Left lung (tissue), 10 donors: ENCODE results near the gene SH3PXD2A. TPM values are rescaled to one million over a fixed set of nuclear protein-coding genes. Genes with fewer than 3 reads are reported as not detected.

ENCODE experiments used
- ATAC-seq: fragments of 200-7000 bp; cut with Tn5 transposase; one replicate; pipeline ENCODE4 v1.9.1; 2020; ENCODE audit warnings: moderate library complexity
- DNase-seq, 4 donors: peaks; one replicate each; pipeline ENCODE4 v3.0.0-alpha.2; 2013 to 2020
- H3K27ac ChIP-seq, 2 donors: fragments of 200-600 bp; sonication (generic) in 1 of 2; one replicate each; pipeline versions ENCODE4 v1.5.0 to v1.8.0; 2020 to 2021
- H3K27me3 ChIP-seq, 2 donors: fragments of 200-600 bp; sonication (generic) in 1 of 2; one replicate each; pipeline versions ENCODE4 v1.5.0 to v1.8.0; 2020 to 2021
- H3K36me3 ChIP-seq, 2 donors: fragments of 200-600 bp; sonication (generic) in 1 of 2; one replicate each; pipeline versions ENCODE4 v1.5.0 to v1.8.0; 2020 to 2021
- H3K4me1 ChIP-seq, 2 donors: fragments of 200-600 bp; one replicate each; pipeline ENCODE4 v1.8.0; 2021
- H3K4me3 ChIP-seq, 2 donors: fragments of 200-600 bp; sonication (generic) in 1 of 2; one replicate each; pipeline versions ENCODE4 v1.5.0 to v1.8.0; 2020 to 2021; ENCODE audit warnings: mild to moderate bottlenecking in 1 of 2
- H3K9me3 ChIP-seq, 2 donors: fragments of 200-600 bp; sonication (generic) in 1 of 2; one replicate each; pipeline versions ENCODE4 v1.5.0 to v1.8.0; 2020 to 2021
- intact Hi-C, 2 donors: fragments of 100-400 bp; cut with DNase I; formaldehyde crosslinking; loops; one replicate each; pipeline versions ENCODE4 v1.11.2 to v1.14.2; 2022
- polyA plus RNA-seq, 6 donors: library from polyadenylated mRNA; unstranded; fragments of 120-200 nt; gene quantifications; one replicate each; pipeline ENCODE4 v1.2.1, GENCODE V29; 2013; ENCODE audit not compliant: insufficient read length in 6 of 6
- total RNA-seq, 2 donors: library from RNA; stranded (reverse); fragmentation: NEBNext Ultra II Directional; extraction: Animal tissue kit (Norgen Biotek cat#: 25700); gene quantifications; one replicate each; pipeline ENCODE4 v1.2.1, GENCODE V29; 2021
- TF ChIP-seq, protein P1 (sequence below), 2 donors: fragments of 200-600 bp; sonication (generic) in 1 of 2; IDR thresholded peaks; one replicate each; pipeline versions ENCODE4 v1.5.0 to v1.8.0; 2021; ENCODE audit warnings: antibody characterized with exemption in 2 of 2
- donor health status: DM: no; HTN: yes; CAD: no.
- donor health status: DM: no; HTN: no; CAD: no.

SH3PXD2A gene
- total and polyA plus RNA-seq, 8 donors, result 44.8 to 117 (median 91.7) TPM

GRCh38 chr10:103574097-103575061 lies 281.0 kb downstream of the SH3PXD2A start:
- Histone ChIP-seq H3K36me3 (no peaks in the 10 kb centered on the region), H3K4me1 (no peaks in the 10 kb centered on the region), H3K27ac (no peak overlapping the region), H3K9me3 (no peaks in the 10 kb centered on the region), H3K4me3 (no peak overlapping the region), H3K27me3 (no peaks in the 10 kb centered on the region)
- TF ChIP-seq, protein P1, sequence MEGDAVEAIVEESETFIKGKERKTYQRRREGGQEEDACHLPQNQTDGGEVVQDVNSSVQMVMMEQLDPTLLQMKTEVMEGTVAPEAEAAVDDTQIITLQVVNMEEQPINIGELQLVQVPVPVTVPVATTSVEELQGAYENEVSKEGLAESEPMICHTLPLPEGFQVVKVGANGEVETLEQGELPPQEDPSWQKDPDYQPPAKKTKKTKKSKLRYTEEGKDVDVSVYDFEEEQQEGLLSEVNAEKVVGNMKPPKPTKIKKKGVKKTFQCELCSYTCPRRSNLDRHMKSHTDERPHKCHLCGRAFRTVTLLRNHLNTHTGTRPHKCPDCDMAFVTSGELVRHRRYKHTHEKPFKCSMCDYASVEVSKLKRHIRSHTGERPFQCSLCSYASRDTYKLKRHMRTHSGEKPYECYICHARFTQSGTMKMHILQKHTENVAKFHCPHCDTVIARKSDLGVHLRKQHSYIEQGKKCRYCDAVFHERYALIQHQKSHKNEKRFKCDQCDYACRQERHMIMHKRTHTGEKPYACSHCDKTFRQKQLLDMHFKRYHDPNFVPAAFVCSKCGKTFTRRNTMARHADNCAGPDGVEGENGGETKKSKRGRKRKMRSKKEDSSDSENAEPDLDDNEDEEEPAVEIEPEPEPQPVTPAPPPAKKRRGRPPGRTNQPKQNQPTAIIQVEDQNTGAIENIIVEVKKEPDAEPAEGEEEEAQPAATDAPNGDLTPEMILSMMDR (IDR thresholded peaks at IDR 0.05), result no peak
- no peak for DNase-seq
- intact Hi-C loops, result no loop called here
- ATAC-seq, result no peak

DNA sequence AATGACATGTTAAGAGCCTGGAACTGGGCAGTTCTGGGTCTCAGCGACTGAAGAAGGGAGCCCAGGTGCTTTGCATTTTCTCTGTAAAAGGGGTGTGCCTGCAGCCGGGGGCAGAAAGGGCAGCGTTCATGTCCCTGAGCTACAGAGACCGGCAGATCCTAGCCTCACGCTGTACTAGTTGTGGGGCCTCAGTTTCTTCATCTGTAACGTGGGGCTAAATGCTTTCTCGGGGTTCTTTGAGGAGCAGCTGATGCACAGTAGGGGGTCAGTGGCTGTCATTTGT lies 282.2 kb downstream of the SH3PXD2A start:
- H3K36me3 ChIP-seq, result no peaks in the 10 kb centered on the region
- intact Hi-C loops, result no loop called here
- TF ChIP-seq, protein P1 (IDR thresholded peaks at IDR 0.05), result no peak
- no peaks in the 10 kb centered on the region for H3K4me1 ChIP-seq
- H3K27me3 ChIP-seq, result no peaks in the 10 kb centered on the region
- H3K4me3 ChIP-seq, result no peak overlapping the region
- no peak for DNase-seq
- no peak overlapping the region for H3K27ac ChIP-seq
- no peaks in the 10 kb centered on the region for H3K9me3 ChIP-seq
- no peak for ATAC-seq

DNA sequence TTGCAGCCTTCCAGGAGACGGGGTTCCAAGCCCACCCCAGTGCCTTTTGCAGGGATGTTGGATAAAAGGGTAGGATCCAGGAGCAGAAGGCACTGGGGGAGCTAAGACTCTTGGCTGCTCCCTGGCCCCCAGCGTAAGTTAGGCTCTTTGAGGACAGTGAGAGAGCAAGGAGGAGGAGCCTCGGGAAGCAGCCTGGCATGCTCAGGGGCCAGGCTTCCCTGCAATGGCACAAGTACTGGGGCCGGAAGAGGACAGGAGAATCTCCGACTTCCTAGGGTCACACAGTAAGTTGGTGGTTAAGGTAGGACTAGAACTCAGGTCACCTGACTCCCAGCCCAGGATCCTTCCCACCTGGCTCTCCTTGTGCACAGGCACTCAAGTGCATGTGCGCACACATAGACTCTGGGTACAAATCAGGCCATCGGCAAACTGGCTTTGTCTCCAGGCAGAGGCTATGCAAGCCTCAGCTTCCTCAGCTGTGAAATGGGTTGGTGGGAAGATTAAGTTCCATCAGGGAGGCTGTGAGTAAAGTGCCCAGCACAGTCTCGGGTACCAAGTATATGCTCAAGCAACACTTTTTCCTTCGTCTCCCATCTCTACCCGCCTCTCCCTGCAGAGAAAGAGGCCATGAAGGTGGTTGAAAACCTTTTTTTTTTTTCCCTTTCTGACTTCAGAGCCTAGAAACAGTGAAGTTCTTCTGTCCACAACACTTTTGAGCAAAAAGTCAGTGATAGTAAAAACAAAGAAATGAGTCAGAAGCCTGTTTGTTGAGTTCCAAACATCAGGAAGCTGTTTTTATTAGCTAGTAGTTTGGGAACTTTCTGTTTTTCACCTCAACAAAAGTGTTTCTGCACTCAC lies 282.8 kb downstream of the SH3PXD2A start:
- no peak overlapping the region for H3K4me3 ChIP-seq
- no peaks in the 10 kb centered on the region for H3K4me1 ChIP-seq
- H3K9me3 ChIP-seq, result no peaks in the 10 kb centered on the region
- H3K36me3 ChIP-seq, result no peaks in the 10 kb centered on the region
- TF ChIP-seq, protein P1 (IDR thresholded peaks at IDR 0.05), result no peak
- ATAC-seq, result no peak
- intact Hi-C loops, result no loop called here
- H3K27ac ChIP-seq, result no peak overlapping the region
- H3K27me3 ChIP-seq, result no peaks in the 10 kb centered on the region
- DNase-seq, result no peak

DNA sequence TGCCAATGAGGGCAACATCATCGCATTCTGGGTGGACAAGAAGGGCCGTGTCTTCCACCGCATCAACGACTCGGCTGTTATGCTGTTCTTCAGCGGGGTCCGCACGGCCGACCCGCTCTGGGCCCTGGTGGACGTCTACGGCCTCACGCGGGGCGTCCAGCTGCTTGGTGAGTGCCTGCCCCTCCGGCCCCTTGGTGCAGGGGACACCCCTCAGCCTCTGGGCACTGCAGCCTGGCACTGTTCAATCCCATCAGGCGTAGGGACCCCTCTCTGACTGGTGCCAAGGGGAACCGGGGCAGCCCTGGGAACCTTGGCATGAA lies 283.8 kb downstream of the SH3PXD2A start:
- H3K9me3 ChIP-seq, result no peaks in the 10 kb centered on the region
- H3K36me3 ChIP-seq, result no peaks in the 10 kb centered on the region
- H3K27ac ChIP-seq, result no peak overlapping the region
- DNase-seq (no peak), ATAC-seq (no peak)
- intact Hi-C loops, result no loop called here
- H3K27me3 ChIP-seq, result no peaks in the 10 kb centered on the region
- no peak overlapping the region for H3K4me3 ChIP-seq
- no peaks in the 10 kb centered on the region for H3K4me1 ChIP-seq
- TF ChIP-seq, protein P1 (IDR thresholded peaks at IDR 0.05), result no peak
